ENCODE data around the gene ATP2B2.

The ATP2B2 gene

GRCh38 chr3:10416730-10417300 lies 88.6 kb downstream of the ATP2B2 start:
- H3K4me3 ChIP-seq (ENCODE audit: low read depth, low read length): no peak overlapping the region
- no peak for TF ChIP-seq CTCF (IDR thresholded peaks at IDR 0.05; ENCODE audit: low read depth, low read length)

- H3K4me3 ChIP-seq (ENCODE audit: low read depth, low read length): no peak overlapping the region
- no peak for TF ChIP-seq CTCF (IDR thresholded peaks at IDR 0.05; ENCODE audit: low read depth, low read length)
These were observed 92.3 kb downstream of the ATP2B2 start for GRCh38 chr3:10413041-10413440.

GRCh38 chr3:10411598-10412332 lies 93.6 kb downstream of the ATP2B2 start:
- no peak for TF ChIP-seq CTCF (IDR thresholded peaks at IDR 0.05; ENCODE audit: low read depth, low read length)
- no peak overlapping the region for H3K4me3 ChIP-seq (ENCODE audit: low read depth, low read length)

- H3K4me3 ChIP-seq (ENCODE audit: low read depth, low read length): no peak overlapping the region
- no peak for TF ChIP-seq CTCF (IDR thresholded peaks at IDR 0.05; ENCODE audit: low read depth, low read length)
These were observed 94.9 kb downstream of the ATP2B2 start for GRCh38 chr3:10410383-10411002.

GRCh38 chr3:10408680-10409079 lies 96.7 kb downstream of the ATP2B2 start:
- TF ChIP-seq CTCF (IDR thresholded peaks at IDR 0.05; ENCODE audit: low read depth, low read length): no peak
- no peak overlapping the region for H3K4me3 ChIP-seq (ENCODE audit: low read depth, low read length)

GRCh38 chr3:10407361-10407760 lies 98.0 kb downstream of the ATP2B2 start:
- TF ChIP-seq CTCF (IDR thresholded peaks at IDR 0.05; ENCODE audit: low read depth, low read length): no peak
- no peak overlapping the region for H3K4me3 ChIP-seq (ENCODE audit: low read depth, low read length)

GRCh38 chr3:10406414-10406813 lies 99.0 kb downstream of the ATP2B2 start:
- no peak for TF ChIP-seq CTCF (IDR thresholded peaks at IDR 0.05; ENCODE audit: low read depth, low read length)
- no peak overlapping the region for H3K4me3 ChIP-seq (ENCODE audit: low read depth, low read length)
